ENCODE results near the gene EPN2. TPM values are rescaled to one million over a fixed set of nuclear protein-coding genes. Genes with fewer than 3 reads are reported as not detected.

The EPN2 gene
- polyA plus RNA-seq, 1 of the 3 experiments (the other 2 are of a cell fraction), result 38.9 TPM

DNA sequence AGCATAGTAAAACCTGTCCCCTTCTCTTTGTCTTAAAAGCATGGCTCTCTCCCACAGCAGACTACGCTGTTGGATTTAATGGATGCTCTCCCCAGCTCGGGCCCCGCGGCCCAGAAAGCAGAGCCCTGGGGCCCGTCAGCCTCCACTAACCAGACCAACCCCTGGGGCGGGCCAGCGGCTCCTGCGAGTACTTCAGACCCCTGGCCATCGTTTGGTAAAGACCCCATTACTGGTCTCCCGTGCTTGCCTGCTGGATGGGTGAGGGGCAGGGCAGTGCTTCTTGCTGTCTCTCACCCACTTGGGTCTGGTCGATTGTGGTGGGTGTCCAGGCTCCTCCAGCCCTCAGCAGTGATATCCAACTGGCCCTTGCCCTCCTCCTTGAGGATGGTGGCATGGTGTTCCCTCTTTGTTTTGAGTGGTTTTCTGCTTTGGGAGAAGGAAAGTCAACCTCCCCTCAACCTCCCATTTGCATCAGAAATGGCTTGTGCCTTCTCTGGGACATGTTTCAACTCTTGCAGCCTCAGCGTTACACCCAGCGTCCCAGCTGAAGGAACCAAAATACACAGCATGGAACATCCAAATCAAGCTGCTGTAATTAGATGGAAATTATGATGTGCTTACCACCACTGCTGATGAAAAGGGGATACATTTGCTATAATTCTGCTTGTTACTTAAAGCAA lies 76.0 kb downstream of the EPN2 start:
- H3F3A ChIP-seq (replicated peaks; ENCODE audit: insufficient read depth), result peaks cover 8% of the 10 kb centered on the region
- H3K4me2 ChIP-seq, result no peak overlapping the region
- CTCF ChIA-PET, result no interaction called here
- peaks cover 10 to 16% of the 10 kb centered on the region in 2 experiments; a peak in 3 of 4 replicates for H3K4me1 ChIP-seq (ENCODE audit: control insufficient read depth in 1 of 2, insufficient read depth in 2 of 2, low read depth in 1 of 2, low read length in 1 of 2)
- DNase-seq, result no peak
- no peak overlapping the region for H2AFZ ChIP-seq (ENCODE audit: low read depth)
- no peaks in the 10 kb centered on the region for H3K9me2 ChIP-seq
- TF ChIP-seq IRF3 (IDR thresholded peaks at IDR 0.05; ENCODE audit: low read depth, low read length), result no peak
- TF ChIP-seq MEF2A (IDR thresholded peaks at IDR 0.05; ENCODE audit: borderline replicate concordance, low read depth), result no peak
- no peak for TF ChIP-seq CHD2 (IDR thresholded peaks at IDR 0.05; ENCODE audit: low read length, partially characterized antibody)
- TF ChIP-seq NRF1 (IDR thresholded peaks at IDR 0.05; ENCODE audit: low read depth, low read length), result no peak
- no peak for TF ChIP-seq MXI1 (IDR thresholded peaks at IDR 0.05; ENCODE audit: low read depth, low read length)
- TF ChIP-seq, protein P1, sequence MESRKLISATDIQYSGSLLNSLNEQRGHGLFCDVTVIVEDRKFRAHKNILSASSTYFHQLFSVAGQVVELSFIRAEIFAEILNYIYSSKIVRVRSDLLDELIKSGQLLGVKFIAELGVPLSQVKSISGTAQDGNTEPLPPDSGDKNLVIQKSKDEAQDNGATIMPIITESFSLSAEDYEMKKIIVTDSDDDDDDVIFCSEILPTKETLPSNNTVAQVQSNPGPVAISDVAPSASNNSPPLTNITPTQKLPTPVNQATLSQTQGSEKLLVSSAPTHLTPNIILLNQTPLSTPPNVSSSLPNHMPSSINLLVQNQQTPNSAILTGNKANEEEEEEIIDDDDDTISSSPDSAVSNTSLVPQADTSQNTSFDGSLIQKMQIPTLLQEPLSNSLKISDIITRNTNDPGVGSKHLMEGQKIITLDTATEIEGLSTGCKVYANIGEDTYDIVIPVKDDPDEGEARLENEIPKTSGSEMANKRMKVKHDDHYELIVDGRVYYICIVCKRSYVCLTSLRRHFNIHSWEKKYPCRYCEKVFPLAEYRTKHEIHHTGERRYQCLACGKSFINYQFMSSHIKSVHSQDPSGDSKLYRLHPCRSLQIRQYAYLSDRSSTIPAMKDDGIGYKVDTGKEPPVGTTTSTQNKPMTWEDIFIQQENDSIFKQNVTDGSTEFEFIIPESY (IDR thresholded peaks at IDR 0.05; ENCODE audit: borderline replicate concordance, low read depth), result no peak
- no peak for TF ChIP-seq TEAD4 (IDR thresholded peaks at IDR 0.05; ENCODE audit: borderline replicate concordance, insufficient read depth)
- TF ChIP-seq FOXM1 (IDR thresholded peaks at IDR 0.05; ENCODE audit: low read depth), result no peak
- peaks cover 19 to 48% of the 10 kb centered on the region in 2 experiments for H3K36me3 ChIP-seq (replicated peaks in 1 of 2; ENCODE audit: control insufficient read depth in 1 of 2, insufficient read depth in 2 of 2, low read length in 1 of 2)
- H3K4me3 ChIP-seq (ENCODE audit: low read depth in 2 of 2, low read length in 1 of 2), result no peak overlapping the region
- no peak overlapping the region for H3K27ac ChIP-seq (ENCODE audit: low read depth in 2 of 2, low read length in 1 of 2)
- H3K9ac ChIP-seq, result no peak overlapping the region
- no peaks in the 10 kb centered on the region for H4K20me1 ChIP-seq (ENCODE audit: insufficient read depth)
- H3K79me2 ChIP-seq (ENCODE audit: insufficient read depth), result no peaks in the 10 kb centered on the region
- no peaks in the 10 kb centered on the region for H3K27me3 ChIP-seq (ENCODE audit: insufficient read depth)
- POLR2A ChIA-PET, result no interaction called here
- WGBS (ENCODE audit: low lambda C conversion rate), result 91% methylated on average over 9 of the region's 13 CpGs
- H3K9me3 ChIP-seq, result no peaks in the 10 kb centered on the region

DNA sequence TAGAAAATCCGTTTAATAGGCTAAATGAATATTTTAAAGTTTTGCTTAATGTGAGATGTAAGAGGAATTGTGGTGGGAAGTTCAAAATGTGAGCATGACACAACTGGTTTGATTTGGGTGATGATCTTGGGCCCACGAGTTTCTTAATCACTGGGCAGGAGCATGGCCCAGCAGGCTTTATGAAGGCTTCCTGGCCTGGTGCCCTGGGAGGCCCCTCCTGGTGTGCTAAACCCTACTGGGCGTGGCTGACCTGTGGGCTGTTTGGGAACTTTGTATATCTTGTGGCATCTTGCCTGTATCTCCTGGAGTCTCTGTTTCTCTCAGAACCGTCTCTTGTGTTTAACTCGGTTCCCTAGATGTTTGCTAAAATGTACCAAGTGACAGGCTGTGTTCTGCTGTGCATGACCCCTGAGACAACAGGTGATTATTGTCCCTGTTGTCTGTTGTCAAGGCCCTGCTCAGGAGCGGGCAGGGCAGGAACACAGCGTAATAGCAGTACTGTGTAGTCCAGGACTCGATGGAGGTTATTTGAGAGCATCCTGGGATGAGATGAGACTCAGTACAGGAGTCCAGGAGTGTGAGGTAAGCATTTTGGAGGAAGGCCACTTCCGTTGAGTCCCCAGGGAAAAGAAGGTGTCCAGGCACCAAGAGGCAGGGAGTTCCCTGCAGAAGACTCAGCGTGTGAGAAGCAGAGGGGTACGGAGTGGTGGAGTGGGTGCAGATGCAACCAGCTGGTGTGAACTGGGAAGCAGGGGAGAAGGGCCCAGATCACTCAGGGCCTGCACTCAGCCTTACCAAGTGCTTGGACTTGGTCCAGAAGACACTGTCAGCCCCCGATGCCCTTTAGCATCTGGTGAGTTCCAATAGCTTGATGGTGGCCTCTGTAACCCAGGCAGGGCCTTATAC lies 76.8 kb downstream of the EPN2 start:
- Histone ChIP-seq H2AFZ (ENCODE audit: low read depth) (no peak overlapping the region), H3K4me1 (ENCODE audit: control insufficient read depth in 1 of 2, insufficient read depth in 2 of 2, low read depth in 1 of 2, low read length in 1 of 2) (peaks cover 10 to 16% of the 10 kb centered on the region in 2 experiments; a peak in 3 of 4 replicates), H3K4me3 (ENCODE audit: low read depth in 2 of 2, low read length in 1 of 2) (no peak overlapping the region), H3K27me3 (ENCODE audit: insufficient read depth) (no peaks in the 10 kb centered on the region), H3K4me2 (no peak overlapping the region), H3K79me2 (ENCODE audit: insufficient read depth) (no peaks in the 10 kb centered on the region), H3F3A (replicated peaks; ENCODE audit: insufficient read depth) (peaks cover 8% of the 10 kb centered on the region), H4K20me1 (ENCODE audit: insufficient read depth) (no peaks in the 10 kb centered on the region), H3K36me3 (replicated peaks in 1 of 2; ENCODE audit: control insufficient read depth in 1 of 2, insufficient read depth in 2 of 2, low read length in 1 of 2) (peaks cover 19 to 48% of the 10 kb centered on the region in 2 experiments), H3K27ac (ENCODE audit: low read depth in 2 of 2, low read length in 1 of 2) (no peak overlapping the region), H3K9me3 (no peaks in the 10 kb centered on the region), H3K9ac (no peak overlapping the region), H3K9me2 (no peaks in the 10 kb centered on the region)
- CTCF ChIA-PET, result no interaction called here
- POLR2A ChIA-PET, result no interaction called here
- WGBS (ENCODE audit: low lambda C conversion rate), result 93% methylated on average over 12 of the region's 12 CpGs
- no peak for DNase-seq
- TF ChIP-seq RFX5 (IDR thresholded peaks at IDR 0.05; ENCODE audit: low read length) (no peak), NRF1 (IDR thresholded peaks at IDR 0.05; ENCODE audit: low read depth, low read length) (no peak), FOXM1 (IDR thresholded peaks at IDR 0.05; ENCODE audit: low read depth) (no peak), TCF12 (IDR thresholded peaks at IDR 0.05) (no peak), ELF1 (IDR thresholded peaks at IDR 0.05) (no peak), RXRA (IDR thresholded peaks at IDR 0.05; ENCODE audit: borderline replicate concordance, low read depth) (no peak), RAD21 (IDR thresholded peaks at IDR 0.05; ENCODE audit: low read length) (no peak), POLR2AphosphoS5 (IDR thresholded peaks at IDR 0.05; ENCODE audit: low read depth, low read length) (no peak), MXI1 (IDR thresholded peaks at IDR 0.05; ENCODE audit: low read depth, low read length) (no peak), JUND (IDR thresholded peaks at IDR 0.05) (no peak), TAF1 (IDR thresholded peaks at IDR 0.05; ENCODE audit: borderline replicate concordance, low read depth, low read length) (no peak), NFIC (IDR thresholded peaks at IDR 0.05; ENCODE audit: borderline replicate concordance) (no peak), IRF3 (IDR thresholded peaks at IDR 0.05; ENCODE audit: low read depth, low read length) (no peak), SIN3A (IDR thresholded peaks at IDR 0.05; ENCODE audit: borderline replicate concordance, low read depth, low read length) (no peak), YY1 (IDR thresholded peaks at IDR 0.05; ENCODE audit: low read depth) (no peak), CHD2 (IDR thresholded peaks at IDR 0.05; ENCODE audit: low read length, partially characterized antibody) (no peak), MEF2A (IDR thresholded peaks at IDR 0.05; ENCODE audit: borderline replicate concordance, low read depth) (no peak)

Data from SK-N-SH (cell line).